SK-N-SH (cell line): ENCODE data around the gene SETD1A. TPM values are rescaled to one million over a fixed set of nuclear protein-coding genes. Genes with fewer than 3 reads are reported as not detected.

ENCODE experiments used
- CTCF ChIA-PET: fragments of 300-600, 350-600 bp; formaldehyde crosslinking; extraction: SDS; loops from one replicate; lab custom pipeline; 2021; lab: Yijun Ruan, JAX
- POLR2A ChIA-PET: fragments of 350-600 bp; sonication (Branson Sonifier 250); formaldehyde crosslinking; extraction: SDS; loops from one replicate; lab custom pipeline; 2020; ENCODE audit warnings: antibody characterized with exemption, inconsistent platforms; lab: Yijun Ruan, JAX
- DNase-seq: peaks from one replicate; pipeline ENCODE4 v3.0.0; 2012
- H2AFZ ChIP-seq: fragments of 200-600 bp; sonication (generic); 2 replicates; pipeline ENCODE4 v1.8.1; 2016; ENCODE audit warnings: antibody characterized with exemption, mild to moderate bottlenecking, low read depth
- H3F3A ChIP-seq: fragments of 200-600 bp; sonication (generic); replicated peaks from 2 replicates; pipeline ENCODE3; 2016; ENCODE audit warnings: antibody characterized with exemption, mild to moderate bottlenecking; ENCODE audit not compliant: insufficient read depth
- H3K27ac ChIP-seq, 2 experiments: fragments of 200-500 bp in 1 of 2; fragments of 200-600 bp in 1 of 2; sonication (Bioruptor generic) in 1 of 2; sonication (generic), shearing (Covaris generic) in 1 of 2; 2 replicates each; pipeline versions ENCODE4 v1.5.1 to v1.6.1; 2014 to 2016; ENCODE audit warnings: low read depth in 2 of 2, inconsistent platforms in 1 of 2, low read length in 1 of 2, mild to moderate bottlenecking in 1 of 2, mixed read lengths in 1 of 2
- H3K27me3 ChIP-seq: fragments of 200-600 bp; sonication (generic), shearing (Covaris generic); 2 replicates; pipeline ENCODE4 v1.6.1; 2016; ENCODE audit warnings: mixed run types; ENCODE audit not compliant: insufficient read depth
- H3K36me3 ChIP-seq, 2 experiments: fragments of 200-500 bp in 1 of 2; fragments of 200-600 bp in 1 of 2; sonication (Bioruptor generic) in 1 of 2; sonication (generic) in 1 of 2; replicated peaks in 1 of 2; 2 replicates each; pipeline versions ENCODE3 to v1.5.1; 2014 to 2016; ENCODE audit warnings: low read length in 1 of 2, mild to moderate bottlenecking in 1 of 2; ENCODE audit not compliant: insufficient read depth in 2 of 2, control insufficient read depth in 1 of 2
- H3K4me1 ChIP-seq, 2 experiments: fragments of 200-500 bp in 1 of 2; fragments of 200-600 bp in 1 of 2; sonication (Bioruptor generic) in 1 of 2; sonication (generic), shearing (Covaris generic) in 1 of 2; 2 replicates each; pipeline versions ENCODE4 v1.5.1 to v1.6.1; 2014 to 2016; ENCODE audit warnings: low read depth in 1 of 2, low read length in 1 of 2, mixed run types in 1 of 2; ENCODE audit not compliant: insufficient read depth in 2 of 2, control insufficient read depth in 1 of 2
- H3K4me2 ChIP-seq: fragments of 200-600 bp; sonication (generic), shearing (Covaris generic); 2 replicates; pipeline ENCODE4 v1.6.1; 2017; ENCODE audit warnings: mixed run types
- H3K4me3 ChIP-seq, 2 experiments: fragments of 200-500 bp in 1 of 2; fragments of 200-600 bp in 1 of 2; sonication (Bioruptor generic) in 1 of 2; sonication (generic), shearing (Covaris generic) in 1 of 2; 2 replicates each; pipeline versions ENCODE4 v1.5.1 to v1.8.1; 2014 to 2016; ENCODE audit warnings: low read depth in 2 of 2, inconsistent platforms in 1 of 2, low read length in 1 of 2, mild to moderate bottlenecking in 1 of 2, mixed read lengths in 1 of 2, moderate library complexity in 1 of 2
- H3K79me2 ChIP-seq: fragments of 200-600 bp; sonication (generic); 2 replicates; pipeline ENCODE4 v1.8.1; 2017; ENCODE audit warnings: mild to moderate bottlenecking; ENCODE audit not compliant: insufficient read depth
- H3K9ac ChIP-seq: fragments of 200-600 bp; sonication (generic); 2 replicates; pipeline ENCODE4 v1.6.1; 2017; ENCODE audit warnings: mixed run types
- H3K9me2 ChIP-seq: fragments of 200-600 bp; sonication (generic); 2 replicates; pipeline ENCODE4 v1.6.1; 2017; ENCODE audit warnings: mixed run types
- H3K9me3 ChIP-seq: fragments of 200-600 bp; sonication (generic); 2 replicates; pipeline ENCODE4 v1.6.1; 2017; ENCODE audit warnings: mixed run types, mild to moderate bottlenecking, moderate library complexity
- H4K20me1 ChIP-seq: fragments of 200-600 bp; sonication (generic); 2 replicates; pipeline ENCODE4 v1.6.1; 2017; ENCODE audit warnings: mild to moderate bottlenecking, mixed run types; ENCODE audit not compliant: insufficient read depth
- ELF1 ChIP-seq: IDR thresholded peaks from 2 replicates; pipeline ENCODE4 v1.4.0; 2012
- FOXJ3 ChIP-seq: sonication (generic); formaldehyde crosslinking; IDR thresholded peaks from 2 replicates; pipeline ENCODE4 v1.5.1; 2020; ENCODE audit warnings: mild to moderate bottlenecking, missing genetic modification reagents
- GABPA ChIP-seq: IDR thresholded peaks from 2 replicates; pipeline ENCODE4 v1.4.0; 2012; ENCODE audit warnings: low read depth, mild to moderate bottlenecking
- RCOR1 ChIP-seq: fragments of 150-350 bp; IDR thresholded peaks from 2 replicates; pipeline ENCODE4 v1.6.1; 2017; ENCODE audit warnings: antibody characterized with exemption, low read length
- RXRA ChIP-seq: IDR thresholded peaks from 2 replicates; pipeline ENCODE4 v1.4.0; 2012; ENCODE audit warnings: low read depth, mild to moderate bottlenecking, borderline replicate concordance
- TEAD4 ChIP-seq: IDR thresholded peaks from 2 replicates; pipeline ENCODE4 v1.4.0; 2012; ENCODE audit warnings: mild to moderate bottlenecking, borderline replicate concordance; ENCODE audit not compliant: insufficient read depth
- USF1 ChIP-seq: IDR thresholded peaks from 2 replicates; pipeline ENCODE4 v1.4.0; 2012; ENCODE audit warnings: low read depth, borderline replicate concordance
- ZBTB33 ChIP-seq: IDR thresholded peaks from 2 replicates; pipeline ENCODE4 v1.4.0; 2012; ENCODE audit warnings: low read depth, borderline replicate concordance
- WGBS: methylation state at CpG from one replicate; pipeline ENCODE4 v1.1.6; 2017; ENCODE audit warnings: low lambda C conversion rate; 5-methylcytosine and 5-hydroxymethylcytosine counted together
- polyA plus RNA-seq, 3 experiments: library from polyadenylated mRNA; depleted of rRNA; stranded (reverse); fragments of >200 nt; gene quantifications; 2 replicates each; pipeline ENCODE4 v1.2.3, GENCODE V29; 2012
- TF ChIP-seq, protein P1 (sequence below): fragments of 150-350 bp; IDR thresholded peaks from 2 replicates; pipeline ENCODE4 v1.6.1; 2016; ENCODE audit warnings: mild to moderate bottlenecking, low read depth, low read length
- TF ChIP-seq, protein P2 (sequence below): IDR thresholded peaks from 2 replicates; pipeline ENCODE4; 2012

Gene SETD1A
- polyA plus RNA-seq, 1 of the 3 experiments (the other 2 are of a cell fraction): 6.8 TPM

GRCh38 chr16:31031276-31031675, 73.7 kb downstream of the SETD1A start:
- H3K4me2 ChIP-seq: no peak overlapping the region
- no peak overlapping the region for H2AFZ ChIP-seq
- H3K79me2 ChIP-seq: peaks cover 19% of the 10 kb centered on the region
- no peaks in the 10 kb centered on the region for H3K27me3 ChIP-seq
- H3K4me1 ChIP-seq: peaks cover 9 to 10% of the 10 kb centered on the region in 2 experiments; a peak in 2 of 4 replicates
- CTCF ChIA-PET: no interaction called here
- TF ChIP-seq ZBTB33: no peak
- no peak for TF ChIP-seq ELF1
- TF ChIP-seq FOXJ3: no peak
- TF ChIP-seq, protein P1, sequence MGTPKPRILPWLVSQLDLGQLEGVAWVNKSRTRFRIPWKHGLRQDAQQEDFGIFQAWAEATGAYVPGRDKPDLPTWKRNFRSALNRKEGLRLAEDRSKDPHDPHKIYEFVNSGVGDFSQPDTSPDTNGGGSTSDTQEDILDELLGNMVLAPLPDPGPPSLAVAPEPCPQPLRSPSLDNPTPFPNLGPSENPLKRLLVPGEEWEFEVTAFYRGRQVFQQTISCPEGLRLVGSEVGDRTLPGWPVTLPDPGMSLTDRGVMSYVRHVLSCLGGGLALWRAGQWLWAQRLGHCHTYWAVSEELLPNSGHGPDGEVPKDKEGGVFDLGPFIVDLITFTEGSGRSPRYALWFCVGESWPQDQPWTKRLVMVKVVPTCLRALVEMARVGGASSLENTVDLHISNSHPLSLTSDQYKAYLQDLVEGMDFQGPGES: no peak
- TF ChIP-seq TEAD4: no peak
- no peak for TF ChIP-seq RCOR1
- TF ChIP-seq, protein P2, sequence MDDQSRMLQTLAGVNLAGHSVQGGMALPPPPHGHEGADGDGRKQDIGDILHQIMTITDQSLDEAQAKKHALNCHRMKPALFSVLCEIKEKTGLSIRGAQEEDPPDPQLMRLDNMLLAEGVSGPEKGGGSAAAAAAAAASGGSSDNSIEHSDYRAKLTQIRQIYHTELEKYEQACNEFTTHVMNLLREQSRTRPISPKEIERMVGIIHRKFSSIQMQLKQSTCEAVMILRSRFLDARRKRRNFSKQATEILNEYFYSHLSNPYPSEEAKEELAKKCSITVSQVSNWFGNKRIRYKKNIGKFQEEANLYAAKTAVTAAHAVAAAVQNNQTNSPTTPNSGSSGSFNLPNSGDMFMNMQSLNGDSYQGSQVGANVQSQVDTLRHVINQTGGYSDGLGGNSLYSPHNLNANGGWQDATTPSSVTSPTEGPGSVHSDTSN: no peak
- TF ChIP-seq GABPA: no peak
- TF ChIP-seq RXRA: no peak
- no peak for TF ChIP-seq USF1
- TF ChIP-seq, all 33 proteins: peak for 0
- WGBS: 77% methylated on average over 4 of the region's 4 CpGs
- no peaks in the 10 kb centered on the region for H3K9me3 ChIP-seq
- H4K20me1 ChIP-seq: peaks cover 7% of the 10 kb centered on the region
- H3F3A ChIP-seq: peaks cover 8% of the 10 kb centered on the region
- POLR2A ChIA-PET: no interaction called here
- H3K27ac ChIP-seq: no peak overlapping the region
- no peaks in the 10 kb centered on the region for H3K9me2 ChIP-seq
- H3K9ac ChIP-seq: no peak overlapping the region
- H3K4me3 ChIP-seq: no peak overlapping the region
- peaks cover 4 to 18% of the 10 kb centered on the region in 2 experiments for H3K36me3 ChIP-seq
- DNase-seq: no peak
